HG03159 (cell line): ENCODE data around the gene AHR.
"Not testable (repeated sequence)": the region's sequence is repeated elsewhere in the genome, so short reads cannot be mapped to it uniquely, and the experiment has no call there.

Source experiments
- ATAC-seq: cut with Tn5 transposase; IDR thresholded peaks from one replicate; pipeline ENCODE4 v1.9.1; 2021; ENCODE audit warnings: mild to moderate bottlenecking, moderate library complexity; ENCODE audit not compliant: unreplicated experiment

Gene AHR

DNA sequence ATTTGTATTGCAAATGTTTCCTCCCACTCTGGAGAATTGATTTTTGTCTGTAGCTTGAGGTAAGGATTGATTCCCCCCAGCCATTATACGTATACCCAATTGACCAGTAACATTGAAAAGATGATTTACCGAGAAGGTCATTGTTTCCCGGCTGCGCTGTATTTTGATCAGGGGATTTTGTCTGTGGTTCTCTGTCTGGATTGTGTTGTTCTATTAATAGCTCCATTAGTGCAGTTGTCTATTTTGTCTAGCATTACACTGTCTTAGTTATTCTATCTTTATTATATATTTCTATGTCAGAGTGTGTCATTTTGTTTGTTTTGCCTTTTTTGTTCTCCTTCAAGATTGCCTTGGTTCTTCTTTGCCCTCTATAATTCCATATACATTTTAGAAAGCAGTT is 37.7 kb downstream of the AHR start:
- no peak for ATAC-seq

DNA sequence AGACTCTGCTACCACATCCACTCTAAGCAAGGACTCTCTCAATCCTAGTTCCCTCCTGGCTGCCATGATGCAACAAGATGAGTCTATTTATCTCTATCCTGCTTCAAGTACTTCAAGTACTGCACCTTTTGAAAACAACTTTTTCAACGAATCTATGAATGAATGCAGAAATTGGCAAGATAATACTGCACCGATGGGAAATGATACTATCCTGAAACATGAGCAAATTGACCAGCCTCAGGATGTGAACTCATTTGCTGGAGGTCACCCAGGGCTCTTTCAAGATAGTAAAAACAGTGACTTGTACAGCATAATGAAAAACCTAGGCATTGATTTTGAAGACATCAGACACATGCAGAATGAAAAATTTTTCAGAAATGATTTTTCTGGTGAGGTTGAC is 40.7 kb downstream of the AHR start:
- ATAC-seq, result no peak

DNA sequence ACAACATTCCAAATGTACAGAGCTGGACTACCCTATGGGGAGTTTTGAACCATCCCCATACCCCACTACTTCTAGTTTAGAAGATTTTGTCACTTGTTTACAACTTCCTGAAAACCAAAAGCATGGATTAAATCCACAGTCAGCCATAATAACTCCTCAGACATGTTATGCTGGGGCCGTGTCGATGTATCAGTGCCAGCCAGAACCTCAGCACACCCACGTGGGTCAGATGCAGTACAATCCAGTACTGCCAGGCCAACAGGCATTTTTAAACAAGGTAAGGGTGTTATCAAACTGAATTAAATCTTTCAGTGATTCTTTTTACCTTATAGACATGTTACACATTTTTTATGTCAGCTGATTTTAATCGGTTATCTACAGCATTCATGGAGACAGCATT is 41.5 kb downstream of the AHR start:
- ATAC-seq, result no peak

DNA sequence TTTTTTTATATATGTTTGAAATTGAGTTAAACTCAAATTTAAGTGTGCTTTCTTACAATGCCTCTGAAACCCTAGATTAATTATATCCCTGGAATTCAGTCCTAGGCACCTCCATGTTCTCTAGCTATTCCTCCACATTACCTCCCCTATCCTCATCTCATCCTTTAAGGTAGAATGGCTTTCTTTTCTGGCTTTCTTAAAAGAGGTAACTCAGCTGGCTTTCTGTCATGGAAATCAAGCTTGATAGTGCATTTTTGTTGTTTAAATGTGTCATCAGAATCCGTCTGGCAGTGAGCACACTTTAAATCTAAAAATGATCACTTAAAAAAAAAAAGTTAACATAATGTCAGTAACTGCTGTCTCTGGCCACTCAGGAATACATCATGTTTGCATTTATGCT is 42.2 kb downstream of the AHR start:
- ATAC-seq, result no peak

DNA sequence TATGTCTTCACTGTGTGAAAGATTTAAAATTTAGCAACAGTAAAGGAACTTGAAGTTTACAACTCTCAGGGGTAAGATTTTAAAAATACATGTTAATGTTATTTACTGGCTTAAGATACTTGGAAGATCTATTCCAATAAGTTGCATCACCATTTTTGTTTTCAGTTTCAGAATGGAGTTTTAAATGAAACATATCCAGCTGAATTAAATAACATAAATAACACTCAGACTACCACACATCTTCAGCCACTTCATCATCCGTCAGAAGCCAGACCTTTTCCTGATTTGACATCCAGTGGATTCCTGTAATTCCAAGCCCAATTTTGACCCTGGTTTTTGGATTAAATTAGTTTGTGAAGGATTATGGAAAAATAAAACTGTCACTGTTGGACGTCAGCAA is 44.3 kb downstream of the AHR start:
- ATAC-seq, result no peak

DNA sequence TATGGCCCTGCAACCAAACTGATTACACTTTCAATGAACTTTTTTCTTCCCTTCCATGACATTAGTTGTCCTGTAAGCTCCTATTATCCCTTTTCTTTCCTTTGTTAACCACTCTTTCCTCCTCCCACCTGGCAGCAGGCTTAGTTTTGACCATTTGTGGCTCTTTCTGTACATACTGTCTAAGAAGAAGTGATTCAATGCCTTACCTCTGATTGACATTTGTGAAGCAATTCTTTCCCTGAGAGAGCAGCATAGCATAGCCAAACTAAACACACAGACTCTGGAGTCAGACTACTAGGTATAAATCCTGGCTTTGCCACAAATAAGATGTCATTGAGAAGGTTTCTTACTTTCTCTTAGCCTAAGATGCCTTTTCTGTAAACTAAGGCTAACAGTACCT is 48.9 kb downstream of the AHR start:
- ATAC-seq, result no peak

DNA sequence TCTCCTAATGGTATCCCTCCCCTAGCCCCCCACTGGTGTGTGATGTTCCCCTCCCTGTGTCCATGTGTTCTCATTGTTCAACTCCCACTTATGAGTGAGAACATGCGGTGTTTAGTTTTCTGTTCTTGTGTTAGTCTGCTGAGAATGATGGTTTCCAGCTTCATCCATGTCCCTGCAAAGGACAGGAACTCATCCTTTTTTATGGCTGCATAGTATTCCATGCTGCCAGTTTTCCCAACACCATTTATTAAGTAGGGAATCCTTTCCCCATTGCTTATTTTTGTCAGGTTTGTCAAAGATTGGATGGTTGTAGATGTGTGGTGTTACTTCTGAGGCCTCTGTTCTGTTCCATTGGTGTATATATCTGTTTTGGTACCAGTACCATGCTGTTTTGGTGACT is 50.5 kb downstream of the AHR start:
- not testable (repeated sequence) for ATAC-seq

DNA sequence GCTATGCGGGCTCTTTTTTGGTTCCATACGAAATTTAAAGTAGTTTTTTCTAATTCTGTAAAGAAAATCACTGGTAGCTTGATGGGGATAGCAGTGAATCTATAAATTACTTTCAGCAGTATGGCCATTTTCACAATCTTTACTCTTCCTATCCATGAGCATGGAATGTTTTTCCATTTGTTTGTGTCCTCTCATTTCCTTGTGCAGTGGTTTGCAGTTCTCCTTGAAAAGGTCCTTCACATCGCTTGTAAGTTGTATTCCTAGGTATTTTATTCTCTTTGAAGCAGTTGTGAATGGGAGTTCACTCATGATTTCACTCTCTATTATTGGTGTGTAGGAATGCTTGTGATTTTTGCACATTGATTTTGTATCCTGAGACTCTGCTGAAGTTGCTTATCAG is 51.9 kb downstream of the AHR start:
- ATAC-seq, result not testable (repeated sequence)

DNA sequence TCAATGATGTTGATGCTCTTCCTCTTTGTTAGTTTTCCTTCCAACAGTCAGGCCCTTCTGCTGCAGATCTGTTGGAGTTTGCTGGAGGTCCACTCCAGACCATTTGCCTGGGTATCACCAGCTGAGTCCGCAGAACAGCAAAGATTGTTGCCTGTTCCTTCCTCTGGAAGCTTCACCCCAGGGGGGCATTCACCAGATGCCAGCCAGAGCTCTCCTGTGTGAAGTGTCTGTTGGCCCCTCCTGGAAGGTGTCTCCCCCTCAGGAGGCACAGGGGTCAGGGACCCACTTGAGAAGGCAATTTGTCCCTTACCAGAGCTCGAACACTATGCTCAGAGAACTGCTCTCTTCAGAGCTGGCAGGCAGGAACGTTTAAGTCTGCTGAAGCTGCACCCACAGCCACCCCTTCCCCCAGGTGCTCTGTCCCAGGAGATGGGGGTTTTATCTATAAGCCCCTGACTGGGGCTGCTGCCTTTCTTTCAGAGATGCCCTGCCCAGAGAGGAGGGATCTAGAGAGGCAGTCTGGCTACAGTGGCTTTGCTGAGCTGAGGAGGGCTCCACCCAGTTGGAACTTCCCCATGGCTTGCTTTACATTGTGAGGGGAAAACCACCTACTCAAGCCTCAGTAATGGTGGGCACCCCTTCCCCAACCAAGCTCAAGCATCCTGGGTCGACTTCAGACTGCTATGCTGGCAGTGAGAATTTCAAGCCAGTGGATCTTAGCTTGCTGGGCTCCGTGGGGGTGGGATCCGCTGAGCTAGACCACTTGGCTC is 55.4 kb downstream of the AHR start:
- ATAC-seq, result not testable (repeated sequence)

DNA sequence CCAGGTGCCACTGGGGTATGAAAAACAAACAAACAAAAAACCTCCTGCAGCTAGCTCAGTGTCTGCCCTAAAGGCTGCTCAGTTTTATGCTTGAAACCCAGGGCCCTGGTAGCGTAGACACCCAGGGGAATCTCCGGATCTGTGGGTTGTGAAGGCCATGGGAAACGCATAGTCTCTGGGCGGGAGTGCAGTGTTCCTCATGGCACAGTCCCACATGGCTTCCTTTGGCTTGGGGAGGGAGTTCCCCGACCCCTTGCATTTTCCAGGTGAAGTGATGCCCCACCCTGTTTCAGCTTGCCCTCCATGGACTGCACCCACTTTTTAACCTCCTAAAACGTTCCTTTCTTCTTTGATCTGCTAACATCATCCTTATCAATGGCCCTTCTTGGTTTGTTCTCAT is 56.0 kb downstream of the AHR start:
- ATAC-seq, result no peak

DNA sequence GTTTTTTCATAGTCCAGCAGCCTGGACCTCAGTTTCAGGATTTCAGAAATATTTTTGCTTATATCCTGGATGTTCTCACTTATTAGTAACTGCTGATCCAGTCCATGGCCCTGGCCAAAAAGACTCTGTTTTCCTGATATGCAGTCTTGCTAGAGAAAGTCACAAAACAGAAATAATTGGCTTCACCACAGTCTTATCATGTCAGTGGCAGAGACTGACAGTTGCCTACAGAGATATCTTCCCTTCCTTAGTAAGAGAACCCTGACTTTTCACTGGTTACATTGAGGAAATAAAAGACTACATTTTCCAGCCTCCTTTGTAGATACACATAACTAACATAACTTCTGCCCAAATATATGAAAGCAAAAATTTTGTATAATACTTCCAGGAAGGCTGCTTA is 56.6 kb downstream of the AHR start:
- ATAC-seq, result no peak

DNA sequence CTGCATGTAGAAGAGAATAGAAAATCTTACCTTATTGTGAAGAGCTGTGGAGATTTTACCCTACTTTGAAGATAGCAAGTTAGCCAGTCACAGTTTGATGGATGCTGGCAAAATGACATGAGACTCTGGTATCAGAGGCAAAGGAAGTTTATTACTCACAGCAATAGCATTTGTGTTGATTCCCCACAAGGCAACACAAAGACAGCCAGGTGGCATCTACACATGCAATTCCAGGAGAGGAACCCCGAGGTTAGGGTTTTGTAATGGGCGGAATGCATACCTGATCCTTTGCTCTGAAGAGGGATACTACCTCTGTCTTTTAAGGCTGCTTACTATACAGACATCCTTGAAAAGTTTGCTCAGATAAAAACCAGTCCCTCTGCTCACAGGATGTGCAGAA is 59.5 kb downstream of the AHR start:
- ATAC-seq, result no peak

DNA sequence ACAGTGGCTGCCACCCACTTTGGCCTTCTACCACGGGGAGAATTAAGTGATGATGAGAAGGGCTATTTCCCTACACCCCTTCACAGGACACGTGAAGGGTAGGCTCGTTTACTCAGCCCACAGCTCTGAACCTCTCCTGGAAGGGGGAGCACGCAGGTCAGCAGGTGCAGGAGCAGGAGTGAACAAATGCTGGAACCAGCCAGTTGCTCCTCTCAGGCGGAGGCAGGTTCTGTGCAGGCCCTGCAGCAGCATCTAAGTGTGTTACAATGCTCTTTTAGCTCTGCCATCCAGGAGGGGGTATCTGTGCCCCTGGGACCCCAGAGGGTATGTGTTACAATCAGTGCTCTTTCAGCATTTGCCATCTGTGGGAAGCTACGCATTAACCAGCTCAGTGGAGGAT is 61.2 kb downstream of the AHR start:
- ATAC-seq, result no peak

DNA sequence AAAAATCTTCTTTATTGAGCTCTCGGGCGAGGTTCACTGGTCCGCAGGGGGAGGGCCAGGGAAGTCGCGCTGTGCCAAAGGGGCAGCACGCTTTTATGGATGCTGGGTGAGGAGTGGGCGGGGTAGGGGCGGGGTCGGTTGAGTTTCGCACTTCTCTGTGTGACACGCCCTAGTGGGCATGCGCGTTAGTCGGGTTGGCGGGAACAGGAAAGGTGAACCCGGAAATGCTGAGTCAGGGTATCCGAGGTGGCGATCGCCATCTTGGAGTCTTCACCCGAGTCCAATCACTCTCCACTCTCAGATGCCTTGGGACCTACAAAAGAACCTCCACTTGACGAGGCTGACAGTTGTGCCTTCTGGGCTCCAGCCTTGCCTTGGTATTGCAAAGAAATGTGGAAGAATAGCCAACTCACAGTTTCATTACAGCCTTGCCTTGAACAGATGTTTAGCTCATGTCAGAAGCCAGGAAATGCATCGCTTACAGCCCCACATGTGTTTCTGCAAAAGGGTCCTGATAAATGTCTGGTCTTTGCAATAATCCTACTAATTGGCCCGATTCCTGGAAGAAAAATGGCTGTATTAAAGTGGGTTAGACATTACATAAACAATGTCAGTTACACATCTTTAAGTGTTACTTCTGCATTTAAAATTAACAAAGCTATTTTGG is 64.1 kb downstream of the AHR start:
- no peak for ATAC-seq

DNA sequence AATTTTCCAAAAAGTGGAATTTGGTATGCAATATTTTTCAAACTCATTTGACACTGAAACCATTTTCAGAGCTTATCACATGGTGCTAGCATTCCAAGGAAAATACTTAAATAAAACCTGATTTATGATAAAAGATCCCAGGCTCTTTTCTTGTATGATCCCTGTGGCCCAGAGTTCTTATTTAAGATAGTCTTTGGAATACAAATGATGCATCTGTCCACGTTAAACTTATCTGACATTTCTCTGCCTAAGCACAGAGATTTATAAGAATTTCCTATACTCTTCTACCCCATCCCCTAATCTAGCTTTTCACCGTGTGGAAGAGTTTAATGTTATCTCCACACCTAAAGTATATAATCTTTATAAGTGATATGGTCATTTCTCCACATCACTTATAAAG is 66.2 kb downstream of the AHR start:
- no peak for ATAC-seq

DNA sequence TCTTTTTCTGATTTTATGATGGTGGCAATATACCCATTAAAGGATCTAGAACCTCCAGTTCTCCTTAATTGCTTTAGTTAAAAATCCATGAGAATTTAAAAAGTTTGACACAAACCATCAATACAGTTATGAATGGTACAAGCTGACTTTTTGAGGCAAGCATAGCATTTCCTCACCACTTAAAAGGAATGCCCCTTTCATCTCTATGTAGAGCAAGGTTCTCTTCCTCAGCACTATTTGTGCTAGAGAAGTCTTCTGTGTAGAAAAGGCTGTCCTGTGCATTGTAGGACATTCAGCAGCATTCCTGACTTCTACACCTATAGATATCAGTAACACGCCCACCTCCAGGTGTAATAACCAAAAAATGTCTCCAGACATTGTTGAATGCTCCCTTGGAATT is 67.3 kb downstream of the AHR start:
- ATAC-seq, result no peak

DNA sequence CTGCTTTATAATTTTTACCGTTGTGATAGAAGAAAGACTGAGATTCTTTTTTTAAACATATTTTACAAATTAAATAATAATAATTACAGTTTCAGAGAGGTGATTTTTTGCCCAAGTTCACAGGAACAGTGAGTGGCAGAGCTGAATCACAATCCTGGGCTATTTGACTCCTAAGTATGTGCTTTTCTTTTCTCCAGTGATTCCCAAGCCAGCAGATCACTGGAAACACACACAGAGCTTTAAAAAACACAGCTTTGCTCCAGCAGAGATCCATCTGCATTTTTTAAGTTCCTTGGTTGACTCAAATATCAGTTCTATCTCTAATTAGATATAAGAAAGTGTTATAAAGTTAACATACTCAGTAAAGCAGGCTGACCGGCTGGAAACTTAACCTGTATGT is 69.0 kb downstream of the AHR start:
- no peak for ATAC-seq

DNA sequence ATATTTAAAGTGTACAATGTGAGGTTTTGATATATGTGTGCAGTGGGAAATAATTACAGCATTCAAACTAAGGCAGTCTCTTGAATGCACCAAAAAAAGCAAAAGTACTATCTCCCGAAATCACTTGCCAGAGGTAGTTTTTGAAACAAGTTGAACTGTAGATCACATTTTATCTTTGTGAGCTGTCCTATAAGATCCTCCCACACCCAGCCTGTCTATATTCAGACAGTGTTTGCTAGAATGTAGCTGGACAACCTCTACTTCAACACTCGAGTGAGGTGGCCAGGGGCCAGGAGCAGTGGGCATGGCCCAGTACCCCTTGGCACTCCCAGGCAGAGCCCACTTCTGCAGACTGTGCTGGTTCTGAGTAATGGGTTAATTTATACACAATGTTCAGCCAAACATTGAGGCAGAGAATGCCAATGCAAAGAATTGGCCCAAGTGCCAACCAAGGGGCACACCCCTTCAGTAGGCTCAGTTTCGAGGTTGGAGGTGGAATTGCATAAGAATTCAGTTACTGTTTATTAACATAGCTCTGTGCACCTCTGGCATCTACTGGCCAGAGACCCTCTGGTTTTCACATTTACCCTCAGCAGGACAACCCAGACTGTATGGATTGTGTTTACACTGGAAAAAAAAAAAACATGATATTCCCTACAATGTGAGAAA is 70.5 kb downstream of the AHR start:
- ATAC-seq, result no peak

DNA sequence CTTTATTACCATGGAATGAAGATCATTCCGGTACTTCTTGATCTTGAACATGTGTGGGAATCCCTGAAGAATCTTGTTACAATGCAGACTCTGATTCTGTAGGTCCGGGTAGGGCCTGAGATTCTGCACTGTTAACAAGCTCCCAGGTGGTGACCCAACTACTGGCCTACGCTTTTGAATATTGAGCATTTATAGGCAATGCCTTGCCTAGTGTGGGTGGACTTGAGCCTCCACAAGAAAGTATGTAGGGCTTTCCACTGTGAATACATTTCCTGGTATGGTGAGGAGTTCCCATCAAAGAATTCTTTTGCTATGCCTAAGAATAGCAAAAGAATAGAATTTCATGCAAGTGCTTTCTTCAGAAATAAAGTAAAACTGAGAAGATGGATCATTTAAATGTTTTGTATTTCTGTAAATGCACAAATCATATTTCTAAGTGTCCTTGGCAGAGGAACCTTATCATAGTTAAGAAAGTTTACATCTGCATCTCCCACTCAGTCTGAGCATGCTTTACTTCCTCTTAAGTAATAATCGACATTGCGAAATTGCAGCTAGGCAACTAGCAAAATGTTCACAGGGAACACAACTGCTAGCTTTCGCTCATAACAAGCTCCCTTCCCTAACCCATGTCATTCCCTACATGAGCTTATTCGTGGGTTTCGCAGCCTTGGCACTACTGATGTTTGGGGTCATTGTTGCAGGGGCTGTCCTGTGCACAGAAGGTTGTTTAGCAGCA is 71.4 kb downstream of the AHR start:
- no peak for ATAC-seq

DNA sequence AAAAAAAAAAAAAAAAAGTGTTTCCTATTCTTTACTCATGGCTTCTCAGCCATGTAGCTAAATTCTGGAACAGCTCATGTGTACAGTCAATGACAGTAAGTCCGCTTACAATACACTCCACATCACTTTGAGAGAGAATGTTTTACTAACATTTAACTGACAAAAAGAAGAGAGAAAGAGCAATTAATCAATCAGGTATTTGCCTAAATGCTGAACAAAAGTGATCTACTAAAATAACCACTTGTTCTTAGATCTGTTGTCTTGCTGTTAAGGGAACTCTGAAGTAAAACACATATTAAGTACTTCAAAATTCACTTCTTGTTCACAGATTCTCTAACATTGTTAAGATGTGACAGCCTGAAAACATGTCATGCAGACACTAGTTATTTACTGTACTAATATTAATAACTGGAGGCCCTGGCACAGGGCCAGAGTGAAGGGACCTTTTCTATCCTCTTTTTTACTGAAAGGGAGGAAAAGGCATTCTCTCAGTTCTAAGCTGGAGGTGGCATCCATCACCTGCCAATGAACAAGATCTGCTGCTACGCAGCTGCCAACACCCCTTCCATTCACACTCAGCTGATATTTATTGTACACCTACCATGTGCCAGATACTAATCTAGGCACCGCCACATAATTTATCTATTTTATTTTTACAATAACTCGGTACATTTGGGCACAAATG is 72.6 kb downstream of the AHR start:
- no peak for ATAC-seq
